GM12878 (cell line): ENCODE data around the gene VDR.

Source experiments
- CTCF ChIP-seq, 3 experiments: IDR thresholded peaks in 2 of 3; conservative IDR thresholded peaks in 1 of 3; 2 replicates each; pipeline ENCODE4 v1.5.1; 2011; ENCODE audit warnings: low read depth in 3 of 3, low read length in 3 of 3, mild to moderate bottlenecking in 3 of 3, control low read depth in 2 of 3, moderate library complexity in 2 of 3, inconsistent platforms in 1 of 3, mixed read lengths in 1 of 3; ENCODE audit not compliant: control insufficient read depth in 2 of 3, insufficient read depth in 1 of 3; ENCODE audit errors: extremely low read depth in 1 of 3
- HDGF ChIP-seq: fragments of 450-650 bp; IDR thresholded peaks from 2 replicates; pipeline ENCODE4 v1.6.1; 2016; ENCODE audit warnings: antibody characterized with exemption
- RUNX3 ChIP-seq: IDR thresholded peaks from 2 replicates; pipeline ENCODE4 v1.6.1; 2012; ENCODE audit warnings: low read length, inconsistent platforms

- TF ChIP-seq CTCF (IDR thresholded peaks at IDR 0.05 in 2 of 3, conservative IDR thresholded peaks at IDR 0.05 in 1 of 3; ENCODE audit: control insufficient read depth in 2 of 3, extremely low read depth in 1 of 3, insufficient read depth in 1 of 3, low read depth in 3 of 3, low read length in 3 of 3), result no peak
- TF ChIP-seq HDGF, result no peak
- TF ChIP-seq RUNX3, result no peak
Measured at GRCh38 chr12:47938594-47938993, 33.8 kb upstream of the VDR start.
